ENCODE measurements around the gene DIDO1.

The DIDO1 gene

DNA sequence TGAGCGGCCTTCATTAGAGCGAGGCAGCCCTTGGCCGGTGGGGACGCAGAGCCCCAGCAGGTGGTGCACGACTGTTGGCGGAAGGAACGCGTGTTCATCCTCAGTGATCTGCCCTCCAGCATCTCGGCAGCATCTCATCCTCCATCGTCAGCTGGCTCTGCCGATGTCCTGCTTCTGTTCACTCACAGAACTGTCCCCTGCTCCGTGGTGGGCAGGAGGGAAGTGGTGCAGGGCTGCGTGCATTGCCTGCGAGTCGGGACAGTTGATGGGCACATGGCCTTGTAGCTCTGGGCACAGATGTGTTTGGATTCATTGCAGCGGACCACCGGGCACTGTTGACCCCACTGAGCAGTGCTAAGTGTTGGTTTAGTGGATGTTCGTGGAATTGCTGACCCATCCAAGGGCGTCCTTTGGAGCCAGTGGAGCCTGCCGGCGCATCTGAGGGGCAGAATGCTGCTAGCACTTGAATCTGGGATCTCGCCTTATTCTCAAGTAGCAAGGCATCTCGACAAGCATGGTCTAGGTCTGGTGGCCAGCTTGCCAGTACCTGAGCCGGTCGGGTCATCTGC is 19.6 kb upstream of the DIDO1 start:
- H3K79me2 ChIP-seq (ENCODE audit: low read length), result peaks cover 41% of the 10 kb centered on the region
- H3K36me3 ChIP-seq (replicated peaks; ENCODE audit: low read depth, low read length), result peaks cover 81% of the 10 kb centered on the region

DNA sequence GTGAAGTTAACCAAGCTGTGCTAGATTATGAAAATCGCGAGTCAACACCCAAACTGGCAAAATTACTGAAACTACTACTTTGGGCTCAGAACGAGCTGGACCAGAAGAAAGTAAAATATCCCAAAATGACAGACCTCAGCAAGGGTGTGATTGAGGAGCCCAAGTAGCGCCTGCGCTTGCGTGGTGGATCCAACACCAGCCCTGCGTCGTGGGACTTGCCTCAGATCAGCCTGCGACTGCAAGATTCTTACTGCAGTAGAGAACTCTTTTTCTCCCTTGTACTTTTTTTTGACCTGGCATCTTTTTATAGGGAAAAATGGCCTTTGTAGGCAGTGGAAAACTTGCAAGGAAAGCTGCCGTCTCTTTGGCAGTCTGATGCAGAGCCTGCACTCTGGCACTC is 18.4 kb upstream of the DIDO1 start:
- TF ChIP-seq, protein P1, sequence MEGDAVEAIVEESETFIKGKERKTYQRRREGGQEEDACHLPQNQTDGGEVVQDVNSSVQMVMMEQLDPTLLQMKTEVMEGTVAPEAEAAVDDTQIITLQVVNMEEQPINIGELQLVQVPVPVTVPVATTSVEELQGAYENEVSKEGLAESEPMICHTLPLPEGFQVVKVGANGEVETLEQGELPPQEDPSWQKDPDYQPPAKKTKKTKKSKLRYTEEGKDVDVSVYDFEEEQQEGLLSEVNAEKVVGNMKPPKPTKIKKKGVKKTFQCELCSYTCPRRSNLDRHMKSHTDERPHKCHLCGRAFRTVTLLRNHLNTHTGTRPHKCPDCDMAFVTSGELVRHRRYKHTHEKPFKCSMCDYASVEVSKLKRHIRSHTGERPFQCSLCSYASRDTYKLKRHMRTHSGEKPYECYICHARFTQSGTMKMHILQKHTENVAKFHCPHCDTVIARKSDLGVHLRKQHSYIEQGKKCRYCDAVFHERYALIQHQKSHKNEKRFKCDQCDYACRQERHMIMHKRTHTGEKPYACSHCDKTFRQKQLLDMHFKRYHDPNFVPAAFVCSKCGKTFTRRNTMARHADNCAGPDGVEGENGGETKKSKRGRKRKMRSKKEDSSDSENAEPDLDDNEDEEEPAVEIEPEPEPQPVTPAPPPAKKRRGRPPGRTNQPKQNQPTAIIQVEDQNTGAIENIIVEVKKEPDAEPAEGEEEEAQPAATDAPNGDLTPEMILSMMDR (IDR thresholded peaks at IDR 0.05; ENCODE audit: low read depth, low read length), result no peak
- TF ChIP-seq EZH2phosphoT487 (IDR thresholded peaks at IDR 0.05; ENCODE audit: low read depth), result no peak
- no peak overlapping the region for H2AFZ ChIP-seq (ENCODE audit: low read depth, low read length)
- no peak overlapping the region for H3K4me2 ChIP-seq (ENCODE audit: low read length)
- peaks cover under 1% of the 10 kb centered on the region; the same call in 1 of the 2 replicates for H3K4me1 ChIP-seq (ENCODE audit: low read length)
- no peaks in the 10 kb centered on the region for H4K20me1 ChIP-seq (ENCODE audit: insufficient read depth, low read length)
- H3K27me3 ChIP-seq (ENCODE audit: low read depth, low read length), result no peaks in the 10 kb centered on the region
- no peak overlapping the region for H3K4me3 ChIP-seq (ENCODE audit: low read length)
- H3K79me2 ChIP-seq (ENCODE audit: low read length), result peaks cover 52% of the 10 kb centered on the region
- H3K9me3 ChIP-seq (ENCODE audit: insufficient read depth, low read length), result no peaks in the 10 kb centered on the region
- H3K27ac ChIP-seq (ENCODE audit: low read length), result no peak overlapping the region
- H3K9ac ChIP-seq (ENCODE audit: low read length), result no peak overlapping the region
- H3K36me3 ChIP-seq (replicated peaks; ENCODE audit: low read depth, low read length), result peaks cover 77% of the 10 kb centered on the region

More for the DNA sequence above, 19.6 kb upstream of the DIDO1 start:
- Histone ChIP-seq H3K27ac (ENCODE audit: low read length) (no peak overlapping the region), H4K20me1 (ENCODE audit: insufficient read depth, low read length) (no peaks in the 10 kb centered on the region), H2AFZ (ENCODE audit: low read depth, low read length) (no peak overlapping the region), H3K4me3 (ENCODE audit: low read length) (no peak overlapping the region), H3K4me1 (ENCODE audit: low read length) (no peaks in the 10 kb centered on the region), H3K9me3 (ENCODE audit: insufficient read depth, low read length) (no peaks in the 10 kb centered on the region), H3K9ac (ENCODE audit: low read length) (no peak overlapping the region), H3K27me3 (ENCODE audit: low read depth, low read length) (no peaks in the 10 kb centered on the region), H3K4me2 (ENCODE audit: low read length) (no peak overlapping the region)
- TF ChIP-seq EZH2phosphoT487 (IDR thresholded peaks at IDR 0.05; ENCODE audit: low read depth), result no peak
- TF ChIP-seq, protein P1 (IDR thresholded peaks at IDR 0.05; ENCODE audit: low read depth, low read length), result no peak

DNA sequence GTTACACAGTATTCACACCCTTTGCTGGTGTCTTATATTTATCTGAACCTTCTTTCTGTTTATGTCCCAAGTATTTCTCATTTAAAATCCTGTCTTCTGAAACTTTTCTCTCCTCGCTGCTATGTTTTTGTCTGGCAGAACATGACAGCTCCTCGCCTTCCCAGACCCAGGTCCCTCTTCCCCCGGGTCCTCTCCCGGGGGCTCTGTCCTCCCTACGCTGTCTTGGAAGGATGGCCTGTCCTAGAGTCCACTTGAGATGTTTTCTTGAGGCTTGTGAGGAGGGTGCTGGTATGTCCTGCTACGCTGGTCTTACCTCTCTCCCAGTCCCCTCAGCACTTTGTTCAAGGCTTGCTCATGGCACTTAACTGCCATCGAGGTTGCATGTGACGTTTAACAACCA is 17.9 kb upstream of the DIDO1 start:
- H3K27ac ChIP-seq (ENCODE audit: low read length), result no peak overlapping the region
- no peak overlapping the region for H3K4me3 ChIP-seq (ENCODE audit: low read length)
- peaks cover 57% of the 10 kb centered on the region for H3K79me2 ChIP-seq (ENCODE audit: low read length)
- no peaks in the 10 kb centered on the region for H3K27me3 ChIP-seq (ENCODE audit: low read depth, low read length)
- H3K4me1 ChIP-seq (ENCODE audit: low read length), result peaks cover 7% of the 10 kb centered on the region
- no peaks in the 10 kb centered on the region for H3K9me3 ChIP-seq (ENCODE audit: insufficient read depth, low read length)
- TF ChIP-seq EZH2phosphoT487 (IDR thresholded peaks at IDR 0.05; ENCODE audit: low read depth), result no peak
- TF ChIP-seq, protein P1 (IDR thresholded peaks at IDR 0.05; ENCODE audit: low read depth, low read length), result no peak
- H3K9ac ChIP-seq (ENCODE audit: low read length), result no peak overlapping the region
- peaks cover 4% of the 10 kb centered on the region for H4K20me1 ChIP-seq (ENCODE audit: insufficient read depth, low read length)
- no peak overlapping the region for H3K4me2 ChIP-seq (ENCODE audit: low read length)
- H2AFZ ChIP-seq (ENCODE audit: low read depth, low read length), result no peak overlapping the region
- H3K36me3 ChIP-seq (replicated peaks; ENCODE audit: low read depth, low read length), result peaks cover 71% of the 10 kb centered on the region

DNA sequence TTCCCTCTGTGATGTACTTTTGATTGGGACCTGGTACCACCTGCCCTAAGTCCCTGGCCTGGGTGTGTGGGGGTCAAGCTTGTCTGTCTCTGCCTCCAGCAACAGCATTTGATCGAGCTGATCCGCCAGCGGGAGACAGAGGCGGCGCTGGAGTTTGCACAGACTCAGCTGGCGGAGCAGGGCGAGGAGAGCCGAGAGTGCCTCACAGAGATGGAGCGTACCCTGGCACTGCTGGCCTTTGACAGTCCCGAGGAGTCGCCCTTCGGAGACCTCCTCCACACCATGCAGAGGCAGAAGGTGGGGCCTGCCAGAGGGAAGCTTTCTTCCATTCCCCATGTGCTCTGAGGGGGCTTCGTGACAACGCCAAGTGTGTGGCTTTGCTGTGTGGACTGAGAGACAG is 17.1 kb upstream of the DIDO1 start:
- H3K36me3 ChIP-seq (replicated peaks; ENCODE audit: low read depth, low read length), result peaks cover 63% of the 10 kb centered on the region
- no peaks in the 10 kb centered on the region for H3K27me3 ChIP-seq (ENCODE audit: low read depth, low read length)
- TF ChIP-seq EZH2phosphoT487 (IDR thresholded peaks at IDR 0.05; ENCODE audit: low read depth), result no peak
- TF ChIP-seq, protein P1 (IDR thresholded peaks at IDR 0.05; ENCODE audit: low read depth, low read length), result no peak
- no peak overlapping the region for H3K4me2 ChIP-seq (ENCODE audit: low read length)
- H2AFZ ChIP-seq (ENCODE audit: low read depth, low read length), result no peak overlapping the region
- peaks cover 65% of the 10 kb centered on the region for H3K79me2 ChIP-seq (ENCODE audit: low read length)
- no peak overlapping the region for H3K27ac ChIP-seq (ENCODE audit: low read length)
- no peaks in the 10 kb centered on the region for H3K9me3 ChIP-seq (ENCODE audit: insufficient read depth, low read length)
- peaks cover 8% of the 10 kb centered on the region for H4K20me1 ChIP-seq (ENCODE audit: insufficient read depth, low read length)
- H3K9ac ChIP-seq (ENCODE audit: low read length), result no peak overlapping the region
- H3K4me3 ChIP-seq (ENCODE audit: low read length), result no peak overlapping the region
- H3K4me1 ChIP-seq (ENCODE audit: low read length), result peaks cover 10% of the 10 kb centered on the region
